SK-MEL-5 (cell line): ENCODE measurements around the gene TIRAP. TPM values are rescaled to one million over a fixed set of nuclear protein-coding genes. Genes with fewer than 3 reads are reported as not detected.
"Not testable (repeated sequence)": the region's sequence is repeated elsewhere in the genome, so short reads cannot be mapped to it uniquely, and the experiment has no call there.

Source experiments
- DNase-seq: peaks from one replicate; pipeline ENCODE4 v3.0.0-alpha.2; 2016; ENCODE audit warnings: low read depth, low spot score
- in situ Hi-C: cut with HindIII; loops from 2 replicates; pipeline ENCODE4 v1.10.0; 2016; ENCODE audit warnings: low sequenced_read_pairs, high pct_unique_total_duplicates, low pct_unique_long_range_greater_than_20kb
- total RNA-seq: library from RNA; depleted of rRNA; stranded (reverse); fragments of >200 nt; shearing (Covaris generic); gene quantifications from 2 replicates; pipeline ENCODE4 v1.2.3, GENCODE V29; 2014

The TIRAP gene
- total RNA-seq, 1 experiment from 2014 or later, result 7.0 TPM

DNA sequence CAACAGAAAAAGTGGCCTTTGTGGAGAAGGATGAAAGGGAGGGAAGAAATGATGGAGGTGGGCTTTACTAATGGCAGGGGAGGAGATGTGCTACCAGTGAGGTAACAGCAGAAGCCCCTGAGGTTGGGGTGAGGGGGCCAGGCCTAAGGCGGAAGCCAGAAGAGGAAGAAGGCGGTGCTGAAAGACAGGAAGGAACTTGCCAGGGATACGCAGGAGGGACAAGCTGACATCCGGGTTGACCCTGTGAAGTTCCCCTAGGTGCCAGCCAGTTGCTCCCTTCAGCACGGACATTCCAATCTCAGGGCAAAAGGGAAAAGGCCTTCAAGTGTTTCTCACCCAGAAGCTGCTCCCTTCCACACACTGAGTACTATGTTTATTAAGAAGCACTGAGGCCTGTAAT lies 2.3 kb upstream of the TIRAP start:
- DNase-seq, result no peak
- in situ Hi-C loops, result no loop called here

DNA sequence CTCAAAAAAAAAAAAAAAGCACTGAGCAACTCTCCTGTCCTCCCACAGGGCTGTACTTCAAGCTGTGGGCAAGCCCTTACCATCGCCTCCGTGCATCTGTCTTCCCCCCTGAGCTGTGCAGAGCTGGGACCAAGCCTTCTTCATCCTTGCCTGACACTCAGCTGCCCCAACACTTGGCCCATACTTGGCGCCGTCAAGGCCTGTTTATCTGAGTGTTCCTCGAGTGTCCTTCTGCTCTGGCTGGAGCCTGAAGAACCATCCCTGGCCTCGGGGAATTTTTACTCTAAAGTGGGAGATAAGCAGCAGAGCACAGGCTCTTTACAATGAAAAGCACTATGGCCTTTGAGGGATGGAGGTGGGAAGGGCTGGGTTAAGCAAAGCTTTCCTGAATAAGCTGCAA lies 1.6 kb upstream of the TIRAP start:
- in situ Hi-C loops, result no loop called here
- DNase-seq, result no peak

DNA sequence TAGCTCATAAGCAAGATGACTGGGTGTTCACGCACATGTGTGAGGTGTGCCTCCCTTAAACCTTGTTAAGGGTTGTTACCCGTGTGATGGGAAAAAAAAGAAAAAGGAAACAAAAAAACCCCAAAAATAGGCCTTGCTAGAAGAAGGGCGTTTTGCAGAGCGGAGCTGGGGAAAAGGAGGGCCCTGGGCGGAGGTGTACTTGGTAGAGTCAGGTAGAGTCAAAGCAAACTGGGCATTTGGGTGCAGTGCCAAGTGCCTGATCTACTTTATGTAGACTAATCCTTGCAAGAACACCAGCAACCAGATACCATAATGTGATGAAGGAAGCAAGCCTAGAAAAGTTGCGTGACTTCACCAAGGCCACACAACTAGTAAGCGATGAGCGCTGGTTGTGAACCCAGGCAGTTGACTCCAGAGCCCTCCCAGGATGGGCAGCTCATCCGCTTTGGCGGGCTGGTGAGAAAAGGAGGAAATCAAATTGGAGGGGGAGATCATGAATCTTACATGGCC lies 1.2 kb upstream of the TIRAP start:
- in situ Hi-C loops, result no loop called here
- DNase-seq, result no peak

DNA sequence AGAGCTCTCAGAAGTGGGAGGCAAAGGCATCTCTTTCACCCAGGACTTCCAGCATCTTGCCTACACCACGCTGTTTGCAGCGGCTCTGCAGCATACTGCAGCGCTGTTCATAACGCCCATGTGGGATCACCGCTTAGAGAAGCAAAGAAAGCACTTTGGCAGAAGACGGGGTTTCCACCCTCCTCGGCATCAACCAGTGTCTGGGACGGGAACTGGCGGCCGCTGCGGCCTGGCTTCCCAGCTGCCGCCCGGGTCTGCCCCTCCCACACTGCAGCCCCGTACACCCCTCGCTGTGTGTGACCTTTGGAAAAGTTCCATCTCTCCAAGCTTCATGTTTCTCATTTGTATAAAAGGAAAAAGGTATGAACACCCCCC lies 545 bp upstream of the TIRAP start:
- DNase-seq, result no peak
- in situ Hi-C loops, result no loop called here

DNA sequence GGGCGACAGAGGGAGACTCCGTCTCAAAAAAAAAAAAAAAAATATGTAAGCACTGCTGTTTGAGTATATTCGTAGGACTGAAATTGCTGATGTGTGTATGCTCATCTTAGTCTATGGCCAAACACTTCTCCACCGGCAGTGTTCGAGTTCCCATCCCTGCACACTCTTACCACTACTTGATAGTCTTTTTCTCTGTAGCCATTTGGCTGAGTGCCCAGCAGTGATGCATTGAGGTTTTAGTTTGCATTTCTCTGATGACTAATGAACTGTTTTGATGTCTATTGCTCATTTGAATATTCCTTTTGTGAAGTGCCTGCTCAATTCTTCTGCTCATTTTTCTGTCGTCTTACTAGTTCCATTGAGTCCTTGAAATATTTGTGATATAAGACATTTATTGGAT lies 1.9 kb downstream of the TIRAP start:
- in situ Hi-C loops, result no loop called here
- DNase-seq, result peak; percentile 55

DNA sequence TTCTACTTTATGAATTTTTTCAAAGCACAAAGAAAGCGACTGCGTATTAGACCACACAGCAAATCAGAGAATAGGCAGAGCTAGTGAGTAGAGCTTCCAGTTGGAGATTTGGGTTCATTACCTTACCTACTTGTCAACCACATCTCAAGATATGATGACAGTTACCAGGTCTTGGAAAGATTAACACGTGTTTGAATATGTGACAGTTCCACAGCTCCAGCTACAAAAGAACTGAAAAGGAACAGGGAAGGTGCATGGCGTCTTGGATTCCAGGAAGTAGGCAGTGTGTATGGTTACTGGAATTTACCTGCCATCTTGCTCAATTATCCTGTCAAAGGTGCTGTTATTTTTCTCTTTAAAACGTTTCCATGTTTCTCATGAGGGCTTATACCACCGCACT lies 5.3 kb downstream of the TIRAP start:
- no peak for DNase-seq
- in situ Hi-C loops, result no loop called here

DNA sequence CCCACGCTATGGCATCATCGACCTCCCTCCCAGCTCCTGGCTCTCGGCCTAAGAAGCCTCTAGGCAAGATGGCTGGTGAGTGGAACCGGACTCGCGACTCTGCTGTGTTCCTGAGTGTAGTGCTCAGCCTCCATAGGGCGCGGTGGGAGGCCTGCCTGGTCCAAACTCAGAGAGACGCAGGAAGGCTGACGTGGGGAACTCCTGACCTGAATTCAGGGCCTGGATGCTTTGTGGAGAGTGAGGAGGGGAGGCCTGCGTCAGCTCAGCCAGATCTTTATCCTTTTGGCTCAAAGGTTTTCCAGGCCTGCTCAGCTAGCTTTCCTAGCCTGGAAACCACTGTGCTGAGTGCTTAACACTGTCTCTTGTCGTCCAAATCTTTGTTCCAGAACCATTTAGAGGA lies 8.0 kb downstream of the TIRAP start:
- in situ Hi-C loops, result no loop called here
- no peak for DNase-seq

DNA sequence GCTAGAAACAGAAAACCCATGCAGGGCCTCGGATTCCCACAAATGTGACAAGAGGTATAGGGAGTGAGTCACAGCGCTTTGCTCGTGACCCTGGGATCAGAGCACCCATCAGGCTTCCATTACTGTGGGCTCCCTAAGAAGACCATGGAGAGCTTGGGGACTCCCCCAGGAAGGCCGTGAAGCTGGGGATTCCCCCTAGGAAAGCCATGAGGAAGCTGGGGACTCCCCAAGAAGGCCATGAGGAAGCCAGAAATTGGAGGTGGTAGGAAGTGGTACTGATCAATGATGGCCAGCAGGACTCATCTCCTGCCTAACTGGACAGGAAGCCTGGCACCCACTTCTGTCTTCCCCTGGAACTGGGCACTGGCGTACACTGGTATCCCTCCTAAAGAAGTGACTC lies 10.8 kb downstream of the TIRAP start:
- no peak for DNase-seq
- in situ Hi-C loops, result no loop called here

DNA sequence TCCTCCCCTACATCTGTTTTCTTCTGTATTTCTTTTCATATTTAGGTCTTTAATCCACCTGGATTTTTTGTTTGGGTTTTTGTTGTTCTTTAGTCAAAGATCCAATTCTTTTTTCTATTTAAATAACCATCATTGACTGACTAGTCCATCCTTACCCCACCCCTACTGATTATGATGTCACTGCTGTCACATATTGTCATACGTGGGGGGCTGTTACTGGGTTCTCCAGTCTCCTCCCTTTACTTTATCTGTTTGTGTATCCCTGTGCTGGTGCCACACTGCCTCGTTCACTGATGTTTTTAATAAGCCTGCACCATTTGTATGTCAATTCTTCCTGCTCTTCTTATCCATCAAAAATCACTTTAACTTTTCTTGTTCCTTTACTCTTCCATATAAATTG lies 14.1 kb downstream of the TIRAP start:
- in situ Hi-C loops, result no loop called here
- DNase-seq, result no peak

DNA sequence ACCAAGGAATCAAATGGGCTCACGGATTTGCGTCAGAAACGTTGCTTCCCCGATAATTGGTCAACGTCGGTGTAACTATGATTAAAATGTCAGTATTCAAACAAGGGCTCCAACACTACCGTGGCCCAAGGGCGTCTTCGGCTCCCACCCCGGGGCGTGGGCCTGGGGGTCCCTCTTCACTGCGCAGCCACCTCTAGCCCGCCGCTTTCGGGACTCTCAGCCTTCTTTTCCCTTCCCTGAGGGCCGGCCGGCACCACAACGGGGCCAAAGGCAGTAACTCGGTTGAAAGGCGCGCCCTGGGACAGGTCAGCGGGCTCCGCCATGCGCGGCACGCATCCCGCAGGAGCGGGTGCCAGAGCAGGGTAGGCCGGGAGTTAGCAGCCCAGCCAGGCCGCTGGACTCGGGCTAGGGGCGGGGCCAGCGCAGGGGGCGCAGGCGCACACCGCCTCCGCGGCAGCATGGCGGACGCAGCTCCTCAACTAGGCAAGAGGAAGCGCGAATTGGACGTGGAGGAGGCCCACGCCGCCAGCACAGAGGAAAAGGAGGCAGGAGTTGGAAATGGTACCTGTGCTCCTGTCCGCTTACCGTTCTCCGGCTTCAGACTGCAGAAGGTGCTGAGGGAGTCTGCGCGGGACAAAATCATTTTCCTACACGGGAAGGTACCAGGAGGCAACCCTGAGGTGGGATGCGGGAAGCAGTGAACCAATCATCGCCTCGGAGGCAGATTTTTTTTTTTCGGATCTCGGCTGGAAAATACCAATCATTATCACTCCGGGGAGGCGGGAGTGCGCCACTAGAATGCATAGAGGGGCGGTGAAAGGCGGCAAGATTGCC lies 20.9 kb downstream of the TIRAP start, which contains the start of gene DCPS:
Gene DCPS, plus strand, starts transcription at position 438 of the 834 bp plus-strand sequence. Its CDS starts 21 bp downstream, at position 459.
- peak; percentile 82 for DNase-seq

DNA sequence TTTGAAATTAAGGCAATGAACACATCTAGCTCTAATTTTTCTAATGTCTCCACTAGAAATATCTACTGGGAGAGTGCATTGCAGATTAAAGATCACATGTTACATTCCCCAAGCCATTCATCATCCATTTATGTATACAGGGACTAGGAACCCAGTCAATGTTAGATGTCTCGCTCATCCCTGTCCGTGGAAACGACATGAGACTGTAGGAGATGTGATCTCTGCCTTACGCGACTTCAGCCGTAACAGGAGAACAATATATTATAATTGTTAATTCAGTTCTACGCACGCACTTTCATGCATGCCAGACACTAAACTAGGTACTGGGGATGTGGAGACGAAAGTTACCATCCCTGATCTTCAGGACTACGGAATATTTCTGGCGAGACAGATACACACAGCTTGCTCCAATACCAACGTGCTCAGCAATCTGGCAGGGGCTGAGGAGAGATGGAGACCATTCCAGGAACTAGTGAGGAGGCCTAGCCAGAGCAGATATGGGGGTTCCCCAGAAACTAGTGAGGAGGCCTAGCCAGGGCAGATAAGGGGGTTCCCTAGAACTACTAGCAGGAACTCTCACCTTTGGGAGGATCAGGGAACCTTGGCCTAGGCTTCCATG lies 21.7 kb downstream of the TIRAP start:
- in situ Hi-C loops, result no loop called here
- DNase-seq, result no peak

More for the DNA sequence above, 20.9 kb downstream of the TIRAP start, which contains the start of gene DCPS:
- in situ Hi-C loops, result no loop called here

DNA sequence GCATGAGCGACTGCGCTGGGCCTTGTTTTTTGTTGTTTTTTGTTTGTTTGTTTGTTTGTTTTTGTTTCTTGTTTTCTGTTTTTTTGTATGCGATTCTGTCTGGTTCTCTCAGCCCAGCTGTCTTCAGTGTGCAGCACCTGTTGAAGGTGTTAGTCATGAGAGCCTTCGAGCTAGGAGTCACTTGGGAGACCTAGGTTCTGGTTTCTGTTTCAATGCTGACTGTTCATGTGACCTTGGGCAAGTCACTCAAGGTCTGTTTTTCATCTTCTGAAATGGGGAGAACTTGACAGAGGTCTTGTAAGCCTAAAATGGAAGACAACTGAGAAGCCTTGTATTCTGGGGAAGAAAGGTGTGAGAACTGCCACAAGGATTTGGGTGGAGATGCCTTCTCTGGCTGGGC lies 22.8 kb downstream of the TIRAP start:
- in situ Hi-C loops, result no loop called here
- no peak for DNase-seq

DNA sequence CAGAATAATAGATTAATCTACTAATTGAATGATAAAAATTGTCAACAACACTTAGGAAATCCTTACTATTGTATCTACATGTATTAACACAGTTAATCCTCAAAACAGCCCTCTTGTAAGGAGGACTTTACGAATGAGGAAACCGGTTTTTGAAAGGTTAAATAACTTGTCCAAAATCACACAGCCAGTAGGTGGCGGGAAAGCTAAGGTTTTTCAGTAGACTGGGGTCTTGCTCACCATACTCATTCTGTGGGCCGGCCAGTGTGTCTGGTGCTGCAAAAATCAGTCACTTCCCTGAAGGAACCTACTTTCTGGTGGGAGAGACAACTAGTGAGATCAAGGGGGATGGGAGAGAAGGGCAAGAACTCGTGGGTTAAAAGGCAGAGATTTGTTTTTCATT lies 24.8 kb downstream of the TIRAP start:
- in situ Hi-C loops, result no loop called here
- DNase-seq, result peak; percentile 82

DNA sequence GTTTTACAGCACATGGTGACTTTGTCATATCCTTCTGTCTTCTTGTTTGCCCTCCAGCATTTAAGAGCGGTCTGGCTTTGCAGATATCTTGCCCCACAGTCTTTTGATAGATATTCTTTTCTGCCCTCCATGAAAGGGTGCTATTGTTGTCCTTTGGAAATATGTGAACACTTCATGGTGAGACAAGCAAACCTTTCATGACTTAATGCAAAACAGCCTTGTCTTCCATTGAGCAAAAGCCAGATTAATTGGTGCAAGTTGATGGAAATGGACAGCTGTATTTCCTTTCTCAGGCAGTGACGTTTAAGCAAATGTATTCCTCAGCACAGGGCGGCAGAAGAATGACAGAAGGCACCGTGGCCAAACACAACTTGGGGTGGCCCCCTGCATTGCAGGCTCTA lies 25.4 kb downstream of the TIRAP start:
- DNase-seq, result peak; percentile 99
- in situ Hi-C loops, result no loop called here

DNA sequence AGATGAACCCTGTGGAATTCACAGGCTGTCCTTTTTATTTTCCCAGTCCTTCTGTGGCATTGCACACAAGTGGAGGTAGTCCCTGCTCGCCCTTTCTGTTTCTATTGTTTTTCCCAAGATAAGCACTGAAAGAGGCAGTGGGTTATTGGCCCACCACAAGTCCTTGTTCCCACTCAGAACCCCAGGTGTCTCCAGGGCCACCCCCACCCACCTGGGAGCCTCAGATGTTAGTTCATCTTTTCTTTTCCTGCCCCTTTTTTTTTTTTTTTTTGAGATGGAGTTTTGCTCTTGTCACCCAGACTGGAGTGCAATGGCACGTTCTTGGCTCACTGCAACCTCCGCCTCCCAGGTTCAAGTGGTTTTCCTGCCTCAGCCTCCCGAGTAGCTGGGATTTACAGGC lies 25.9 kb downstream of the TIRAP start:
- in situ Hi-C loops, result not testable (repeated sequence)

DNA sequence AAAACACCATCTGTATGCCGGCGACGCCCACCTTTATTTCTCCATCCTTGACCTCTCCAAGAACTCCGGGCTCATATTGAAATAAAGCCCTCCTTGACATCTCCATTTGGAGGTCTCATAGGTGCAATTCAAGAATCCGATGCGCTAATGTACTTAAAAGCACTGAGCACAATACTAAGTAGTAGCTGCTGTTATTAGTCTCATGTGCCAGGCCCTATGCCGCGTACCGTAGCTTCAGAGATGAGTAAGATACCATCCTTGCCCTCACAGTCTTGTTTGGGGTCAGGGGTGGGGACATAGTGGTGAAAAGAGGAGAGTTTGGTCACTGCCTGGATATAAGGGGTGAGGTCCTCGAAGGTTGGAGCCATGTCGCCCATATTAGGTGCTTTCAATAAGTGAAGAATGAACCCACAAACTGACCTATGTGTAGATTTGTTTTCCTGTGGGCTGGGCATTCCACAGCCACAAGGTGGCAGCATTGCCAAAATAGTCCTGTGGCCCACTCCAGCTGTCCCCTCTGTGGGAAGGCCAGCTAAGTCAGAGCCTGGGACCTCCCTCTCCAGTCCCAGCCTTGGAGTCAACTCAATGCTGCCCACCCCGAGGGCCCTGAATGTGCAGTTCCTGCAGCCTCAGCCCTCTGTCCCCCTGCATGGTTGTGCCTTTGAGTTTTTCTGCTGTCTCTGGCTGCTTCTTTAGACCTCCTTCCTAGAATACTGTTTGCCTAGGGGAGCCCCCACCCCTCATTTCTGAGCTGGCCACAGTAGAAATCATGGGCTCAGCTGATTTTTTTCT lies 27.5 kb downstream of the TIRAP start:
- in situ Hi-C loops, result no loop called here
- DNase-seq, result peak; percentile 78

More for the DNA sequence above, 25.9 kb downstream of the TIRAP start:
- not testable (repeated sequence) for DNase-seq

DNA sequence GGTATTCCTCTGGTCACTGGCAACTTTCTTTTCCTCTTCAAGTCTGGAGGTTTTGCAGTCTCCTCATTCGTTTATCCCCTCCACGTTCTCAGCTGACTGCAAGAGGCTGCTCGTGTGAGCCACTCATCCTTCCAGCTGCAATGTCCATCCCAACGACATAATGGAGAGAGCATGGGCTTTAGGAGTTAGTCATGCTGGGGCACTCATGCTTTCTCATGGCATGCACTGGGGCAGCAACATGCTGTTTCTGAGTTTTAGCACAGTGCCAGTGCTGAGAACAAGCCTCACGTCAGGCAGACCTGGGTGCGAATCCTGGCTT lies 28.1 kb downstream of the TIRAP start:
- in situ Hi-C loops, result no loop called here

More for the DNA sequence above, 28.1 kb downstream of the TIRAP start:
- no peak for DNase-seq
